K562 (cell line): ENCODE measurements around the gene LSM12. TPM values are rescaled to one million over a fixed set of nuclear protein-coding genes. Genes with fewer than 3 reads are reported as not detected.

ENCODE experiments used
- HDAC1 ChIP-seq, 2 experiments: fragments of 450-650 bp; IDR thresholded peaks; 2 replicates each; pipeline ENCODE4 v1.6.1; 2016 to 2017; ENCODE audit warnings: inconsistent platforms in 1 of 2, mild to moderate bottlenecking in 1 of 2, moderate library complexity in 1 of 2
- HEY1 ChIP-seq: fragments of 250-450 bp; sonication (Bioruptor Pico); IDR thresholded peaks from 2 replicates; pipeline ENCODE4 v1.5.0; 2020; ENCODE audit warnings: mild to moderate bottlenecking, moderate library complexity, borderline replicate concordance
- POLR2G ChIP-seq: fragments of 200-400 bp; formaldehyde crosslinking; IDR thresholded peaks from 2 replicates; pipeline ENCODE4 v1.6.1; 2017; ENCODE audit warnings: low read depth, mild to moderate bottlenecking, antibody characterized with exemption, low read length, moderate library complexity
- POU5F1 ChIP-seq: fragments of 150-350 bp; IDR thresholded peaks from 2 replicates; pipeline ENCODE4 v1.6.1; 2014; ENCODE audit warnings: borderline replicate concordance, low read length, low read depth, mild to moderate bottlenecking; ENCODE audit not compliant: partially characterized antibody
- RBM14 ChIP-seq: fragments of 200-400 bp; formaldehyde crosslinking; IDR thresholded peaks from 2 replicates; pipeline ENCODE4 v1.6.1; 2018; ENCODE audit warnings: low read depth, mild to moderate bottlenecking, low read length, moderate library complexity, borderline replicate concordance; ENCODE audit not compliant: insufficient read depth
- RERE ChIP-seq: sonication (generic); formaldehyde crosslinking; IDR thresholded peaks from 2 replicates; pipeline ENCODE4 v1.8.0; 2023; ENCODE audit warnings: missing genetic modification reagents, mild to moderate bottlenecking, borderline replicate concordance
- RFX1 ChIP-seq: fragments of 450-650 bp; IDR thresholded peaks from 2 replicates; pipeline ENCODE4 v1.6.1; 2016; ENCODE audit warnings: mild to moderate bottlenecking, moderate library complexity
- SMAD4 ChIP-seq: fragments of 250-450 bp; sonication (Bioruptor Pico); conservative IDR thresholded peaks from 2 replicates; pipeline ENCODE4 v1.8.0; 2021; ENCODE audit warnings: inconsistent platforms, mild to moderate bottlenecking, moderate library complexity
- TAL1 ChIP-seq: fragments of 450-650 bp; IDR thresholded peaks from 2 replicates; pipeline ENCODE4 v1.6.1; 2016; ENCODE audit warnings: mild to moderate bottlenecking
- TCF3 ChIP-seq: sonication (generic); formaldehyde crosslinking; IDR thresholded peaks from 2 replicates; pipeline ENCODE4 v1.4.0; 2020; ENCODE audit warnings: mild to moderate bottlenecking, missing genetic modification reagents
- XRCC5 ChIP-seq: fragments of 200-400 bp; formaldehyde crosslinking; IDR thresholded peaks from 2 replicates; pipeline ENCODE4 v1.6.1; 2017; ENCODE audit warnings: low read depth, mild to moderate bottlenecking, low read length
- ZBTB1 ChIP-seq: sonication (generic); formaldehyde crosslinking; IDR thresholded peaks from 2 replicates; pipeline ENCODE4 v1.8.1; 2023; ENCODE audit warnings: missing genetic modification reagents, low read depth, mild to moderate bottlenecking, borderline replicate concordance
- ZC3H11A ChIP-seq: IDR thresholded peaks from 2 replicates; pipeline ENCODE4 v1.6.1; 2012; ENCODE audit warnings: low read depth, low read length, improper control_type of control experiment
- polyA plus RNA-seq, 8 experiments: library from polyadenylated mRNA; depleted of rRNA in 4 of 8; stranded (reverse) in 5 of 8; unstranded in 3 of 8; fragments of >200 nt; fragmentation: Nextera tagmentation in 2 of 8; fragmentation: Illumina TruSeq in 1 of 8; extraction: Ambion mirVana in 2 of 8; extraction: Trizol in 1 of 8; gene quantifications; 2 replicates each; pipeline versions ENCODE4 v1.2.1 to v1.2.3, GENCODE V29; 2011 to 2014; ENCODE audit warnings: inconsistent platforms in 1 of 8, missing spikeins in 1 of 8
- total RNA-seq, 7 experiments: library from RNA; depleted of rRNA in 6 of 7; stranded (reverse); fragments of >200 nt in 6 of 7; fragmentation: Illumina TruSeq in 2 of 7; extraction: Trizol in 2 of 7; gene quantifications; 2 replicates each; pipeline versions ENCODE4 v1.2.1 to v1.2.3, GENCODE V29; 2011 to 2021; ENCODE audit warnings: low replicate concordance in 1 of 7
- TF ChIP-seq, protein P1 (sequence below): fragments of 450-650 bp; IDR thresholded peaks from 2 replicates; pipeline ENCODE4 v1.6.1; 2018; ENCODE audit not compliant: partially characterized antibody
- TF ChIP-seq, protein P2 (sequence below): sonication (generic); formaldehyde crosslinking; IDR thresholded peaks from 2 replicates; pipeline ENCODE4 v1.8.1; 2023; ENCODE audit warnings: mild to moderate bottlenecking, missing genetic modification reagents
- TF ChIP-seq, protein P3 (sequence below): fragments of 250-450 bp; sonication (Bioruptor Pico); IDR thresholded peaks from 2 replicates; pipeline ENCODE4 v1.8.0; 2022; ENCODE audit warnings: moderate library complexity, mild to moderate bottlenecking, inconsistent platforms

Gene LSM12
- total and polyA plus RNA-seq, 9 of the 15 experiments (the other 6 are each of a cell fraction or from before 2014, with no cell fraction given), result 53.0 to 258 (median 89.3) TPM

GRCh38 chr17:44095647-44096496 lies 29.4 kb upstream of the LSM12 start (continued):
- TF ChIP-seq, protein P1, sequence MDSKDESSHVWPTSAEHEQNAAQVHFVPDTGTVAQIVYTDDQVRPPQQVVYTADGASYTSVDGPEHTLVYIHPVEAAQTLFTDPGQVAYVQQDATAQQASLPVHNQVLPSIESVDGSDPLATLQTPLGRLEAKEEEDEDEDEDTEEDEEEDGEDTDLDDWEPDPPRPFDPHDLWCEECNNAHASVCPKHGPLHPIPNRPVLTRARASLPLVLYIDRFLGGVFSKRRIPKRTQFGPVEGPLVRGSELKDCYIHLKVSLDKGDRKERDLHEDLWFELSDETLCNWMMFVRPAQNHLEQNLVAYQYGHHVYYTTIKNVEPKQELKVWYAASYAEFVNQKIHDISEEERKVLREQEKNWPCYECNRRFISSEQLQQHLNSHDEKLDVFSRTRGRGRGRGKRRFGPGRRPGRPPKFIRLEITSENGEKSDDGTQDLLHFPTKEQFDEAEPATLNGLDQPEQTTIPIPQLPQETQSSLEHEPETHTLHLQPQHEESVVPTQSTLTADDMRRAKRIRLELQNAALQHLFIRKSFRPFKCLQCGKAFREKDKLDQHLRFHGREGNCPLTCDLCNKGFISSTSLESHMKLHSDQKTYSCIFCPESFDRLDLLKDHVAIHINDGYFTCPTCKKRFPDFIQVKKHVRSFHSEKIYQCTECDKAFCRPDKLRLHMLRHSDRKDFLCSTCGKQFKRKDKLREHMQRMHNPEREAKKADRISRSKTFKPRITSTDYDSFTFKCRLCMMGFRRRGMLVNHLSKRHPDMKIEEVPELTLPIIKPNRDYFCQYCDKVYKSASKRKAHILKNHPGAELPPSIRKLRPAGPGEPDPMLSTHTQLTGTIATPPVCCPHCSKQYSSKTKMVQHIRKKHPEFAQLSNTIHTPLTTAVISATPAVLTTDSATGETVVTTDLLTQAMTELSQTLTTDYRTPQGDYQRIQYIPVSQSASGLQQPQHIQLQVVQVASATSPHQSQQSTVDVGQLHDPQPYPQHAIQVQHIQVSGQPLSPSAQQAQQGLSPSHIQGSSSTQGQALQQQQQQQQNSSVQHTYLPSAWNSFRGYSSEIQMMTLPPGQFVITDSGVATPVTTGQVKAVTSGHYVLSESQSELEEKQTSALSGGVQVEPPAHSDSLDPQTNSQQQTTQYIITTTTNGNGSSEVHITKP, result peak; percentile 89
- TF ChIP-seq SMAD4 (CRISPR knock-in tag) (peak; percentile 53; the same call in 1 of the 2 replicates), POLR2G (peak; percentile 70), HDAC1 (IDR thresholded peaks at IDR 0.05) (peak in 1 of 2 experiments; percentile 61; a peak in 2 of 4 replicates), TCF3 (peak; percentile 65), XRCC5 (no peak; the same call in none of the 2 replicates), TAL1 (no peak), ZC3H11A (no peak), HEY1 (CRISPR knock-in tag) (no peak), RFX1 (peak; percentile 92), RERE (CRISPR knock-in tag) (no peak), ZBTB1 (CRISPR knock-in tag) (no peak), POU5F1 (no peak), RBM14 (no peak)
- TF ChIP-seq, protein P2, sequence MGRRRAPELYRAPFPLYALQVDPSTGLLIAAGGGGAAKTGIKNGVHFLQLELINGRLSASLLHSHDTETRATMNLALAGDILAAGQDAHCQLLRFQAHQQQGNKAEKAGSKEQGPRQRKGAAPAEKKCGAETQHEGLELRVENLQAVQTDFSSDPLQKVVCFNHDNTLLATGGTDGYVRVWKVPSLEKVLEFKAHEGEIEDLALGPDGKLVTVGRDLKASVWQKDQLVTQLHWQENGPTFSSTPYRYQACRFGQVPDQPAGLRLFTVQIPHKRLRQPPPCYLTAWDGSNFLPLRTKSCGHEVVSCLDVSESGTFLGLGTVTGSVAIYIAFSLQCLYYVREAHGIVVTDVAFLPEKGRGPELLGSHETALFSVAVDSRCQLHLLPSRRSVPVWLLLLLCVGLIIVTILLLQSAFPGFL (CRISPR knock-in tag), result no peak
- TF ChIP-seq, protein P3, sequence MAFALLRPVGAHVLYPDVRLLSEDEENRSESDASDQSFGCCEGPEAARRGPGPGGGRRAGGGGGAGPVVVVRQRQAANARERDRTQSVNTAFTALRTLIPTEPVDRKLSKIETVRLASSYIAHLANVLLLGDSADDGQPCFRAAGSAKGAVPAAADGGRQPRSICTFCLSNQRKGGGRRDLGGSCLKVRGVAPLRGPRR (CRISPR knock-in tag), result no peak
